GM18873 (cell line): ENCODE measurements around the gene HSPA2.

ENCODE experiments used
- ATAC-seq: cut with Tn5 transposase; IDR thresholded peaks from one replicate; pipeline ENCODE4 v1.9.1; 2021; ENCODE audit warnings: mild to moderate bottlenecking, moderate library complexity, moderate number of reproducible peaks; ENCODE audit not compliant: unreplicated experiment, low FRiP score

Gene HSPA2

GRCh38 chr14:64540208-64541202 is at the start of gene HSPA2:
TSS of gene HSPA2 (plus strand) at chr14:64540741. CDS start at chr14:64540850, 109 bp downstream.
- ATAC-seq: peak; percentile 86

DNA sequence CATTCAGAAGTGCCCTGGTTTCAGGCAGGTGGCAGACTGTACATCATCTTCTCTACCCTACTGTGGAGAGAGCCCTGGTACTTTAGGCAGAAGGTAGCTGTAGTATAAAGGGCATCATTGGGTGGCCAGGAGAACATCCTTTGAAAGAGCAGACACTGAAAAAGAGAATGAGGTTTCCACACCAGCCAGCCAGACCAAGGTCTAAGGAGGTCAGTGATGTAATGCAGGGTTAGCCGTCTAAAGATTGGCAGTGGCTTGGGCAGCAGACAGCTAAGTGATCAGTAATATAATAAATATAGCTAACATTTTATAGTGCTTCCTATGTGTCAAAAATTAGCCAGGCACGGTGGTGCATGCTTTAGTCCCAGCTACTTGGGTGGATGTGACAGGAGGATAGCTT is 48.9 kb upstream of the HSPA2 start:
- ATAC-seq: no peak

DNA sequence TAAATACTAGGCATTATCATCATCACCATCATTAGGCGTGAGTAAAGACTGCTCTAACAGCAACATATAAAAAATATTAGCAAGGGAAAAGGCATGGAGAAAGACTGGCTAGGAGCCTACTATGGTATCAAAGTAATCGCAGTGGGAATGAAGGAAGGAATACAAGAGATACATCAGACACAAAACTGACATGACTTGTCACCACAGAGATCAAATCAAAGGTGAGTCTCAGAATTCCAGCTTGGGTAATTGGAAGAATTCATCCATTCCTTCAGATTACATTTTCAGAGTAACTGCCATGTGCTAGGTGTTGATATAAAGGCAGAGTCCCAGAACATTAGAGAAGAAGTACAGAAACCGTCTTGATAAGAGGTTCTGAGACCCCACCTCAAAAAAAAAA is 47.1 kb upstream of the HSPA2 start:
- ATAC-seq: no peak

DNA sequence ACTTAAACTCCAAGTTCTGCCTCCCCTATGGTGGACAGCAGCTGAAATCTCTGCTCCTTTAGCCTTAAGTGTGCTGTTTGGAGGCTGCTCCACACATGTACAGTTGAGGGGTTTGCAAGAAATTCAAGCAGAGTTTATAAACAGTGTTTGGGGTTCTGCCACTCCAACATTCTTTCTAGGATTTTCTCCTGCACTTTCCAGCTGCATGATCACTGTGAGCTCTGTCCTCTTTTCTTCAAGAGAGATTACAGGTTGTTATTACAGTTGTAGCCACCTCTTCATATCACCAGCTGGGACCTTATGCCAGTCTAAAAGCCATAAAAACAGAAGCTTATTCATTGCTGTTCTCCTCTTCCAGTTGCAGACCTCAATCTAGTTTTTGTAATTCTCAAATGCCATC is 45.3 kb upstream of the HSPA2 start:
- ATAC-seq: no peak

- no peak for ATAC-seq
Observed at GRCh38 chr14:64496764-64497163, 43.8 kb upstream of the HSPA2 start.

- ATAC-seq: no peak
Observed at GRCh38 chr14:64500088-64500487, 40.5 kb upstream of the HSPA2 start.

DNA sequence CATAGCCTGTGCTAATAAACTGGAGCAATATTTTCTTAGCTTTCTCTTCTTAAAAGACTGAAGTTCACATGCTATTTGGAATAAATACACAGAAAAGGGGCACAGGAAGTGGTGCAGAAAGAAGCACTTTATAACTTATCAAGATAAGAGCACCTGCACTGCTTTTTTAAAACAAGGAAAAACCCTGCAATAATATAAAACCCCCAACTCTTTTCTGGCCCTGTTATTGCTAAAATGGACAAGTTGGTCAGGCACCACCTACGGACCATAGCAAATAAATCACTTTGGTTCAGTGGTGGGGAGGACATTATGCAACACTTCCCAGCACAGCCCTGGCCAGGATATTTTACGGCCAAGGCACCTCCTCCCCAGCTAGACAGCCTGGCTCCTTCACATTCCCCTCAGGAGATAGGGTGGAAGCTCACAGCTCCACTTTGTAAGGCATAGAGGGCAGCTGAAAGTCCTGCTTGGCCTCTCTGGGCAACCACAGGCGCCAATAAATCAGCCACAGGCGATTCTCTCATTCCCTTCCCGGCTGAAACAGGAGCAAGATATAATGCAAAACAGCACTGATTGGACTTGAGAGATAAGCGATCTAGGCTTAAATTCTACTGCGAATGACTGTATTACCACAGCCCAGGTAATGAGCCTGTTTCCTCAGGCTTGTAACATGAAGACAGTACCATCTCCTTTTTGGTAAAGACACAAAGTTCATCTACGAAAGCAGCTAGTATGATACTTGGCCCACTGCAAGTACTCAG is 39.0 kb upstream of the HSPA2 start:
- no peak for ATAC-seq

- ATAC-seq: no peak
Observed at GRCh38 chr14:64502456-64502855, 38.1 kb upstream of the HSPA2 start.

GRCh38 chr14:64502887-64503433 is 37.6 kb upstream of the HSPA2 start:
- no peak for ATAC-seq

- peak; percentile 50 for ATAC-seq
Observed at GRCh38 chr14:64503434-64504309, 36.9 kb upstream of the HSPA2 start, which contains the start of gene ZBTB25. TSS of gene ZBTB25 (minus strand) at chr14:64503838. CDS start at chr14:64490533, 13,305 bp downstream.

DNA sequence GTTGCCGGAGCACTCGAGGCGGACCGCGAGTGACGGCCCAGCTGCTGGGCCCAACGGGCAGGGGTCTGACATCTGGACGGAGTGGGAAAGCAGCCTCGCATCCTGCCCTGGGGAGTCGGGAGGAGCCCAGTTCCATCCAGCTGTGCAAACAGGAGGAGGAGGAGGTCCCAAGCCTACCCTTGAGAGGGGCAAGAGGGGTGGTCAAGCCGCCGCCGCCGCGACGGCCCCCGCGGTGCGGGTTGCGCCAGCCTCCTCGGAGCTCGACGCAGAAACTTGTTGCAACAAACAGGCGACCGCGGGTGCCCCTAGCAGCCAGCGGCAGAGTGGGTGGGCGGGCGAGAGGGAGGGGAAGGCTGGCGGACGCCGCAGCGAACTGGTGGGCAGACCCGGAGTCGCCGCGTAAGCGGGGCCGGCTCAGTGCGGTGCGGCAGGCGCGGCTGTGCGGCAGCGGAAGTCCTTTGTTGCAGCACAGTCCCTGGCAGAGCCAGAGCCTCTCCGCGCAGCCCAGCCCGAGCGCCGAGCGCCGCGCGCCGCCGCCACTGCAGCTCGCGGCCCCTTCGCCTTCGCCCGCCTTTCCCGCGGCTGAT is 36.1 kb upstream of the HSPA2 start, which contains the start of gene ZBTB1:
ZBTB1 (plus strand) TSS at position 461 of the 587 bp plus-strand sequence. CDS start 16,735 bp downstream, outside the sequence.
- ATAC-seq: peak; percentile 14

DNA sequence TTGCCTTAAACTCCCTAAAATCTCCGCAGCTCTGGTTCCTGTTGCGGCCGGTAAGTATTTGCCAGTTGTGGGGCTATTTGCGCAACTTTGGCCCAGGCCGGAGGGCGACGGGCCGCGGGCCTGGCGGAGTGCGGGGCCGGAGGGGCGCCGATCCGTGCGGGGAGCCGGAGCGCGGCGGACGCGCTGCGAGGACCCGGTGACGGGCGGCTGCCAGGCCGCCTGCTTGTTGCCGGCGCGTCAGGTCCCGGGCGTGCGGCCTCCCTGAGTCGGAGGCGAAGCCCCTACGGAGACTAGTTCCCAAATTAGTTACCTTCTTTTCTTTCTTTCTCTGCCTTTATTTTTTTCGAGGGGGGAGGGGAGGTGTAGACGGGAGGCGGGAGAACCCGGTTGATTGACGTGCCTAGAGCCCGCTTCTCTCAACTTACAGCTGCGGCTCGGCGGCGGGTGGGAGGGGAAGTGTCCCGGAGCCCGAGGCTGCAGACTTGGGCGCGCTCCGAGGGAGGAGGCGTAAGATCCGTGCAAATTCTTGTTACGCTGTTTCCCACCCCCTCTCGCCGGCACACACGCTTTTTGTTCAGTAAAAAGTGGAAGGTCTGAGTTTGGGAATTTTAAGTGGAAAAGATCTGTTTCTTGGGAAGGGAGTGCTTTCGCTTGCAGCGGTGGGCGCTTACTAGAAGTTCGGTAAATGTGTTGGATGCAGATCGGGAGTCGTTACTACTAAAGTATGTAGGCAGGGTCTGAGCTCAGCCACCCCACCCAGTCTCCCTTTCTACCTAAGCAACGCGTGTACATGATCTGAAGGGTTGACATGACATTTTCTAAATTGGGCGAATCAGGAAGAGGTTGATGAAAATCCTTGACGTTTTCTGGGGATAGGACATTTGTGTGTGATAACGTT is 35.4 kb upstream of the HSPA2 start:
- ATAC-seq: peak; percentile 4

GRCh38 chr14:64506721-64507120 is 33.8 kb upstream of the HSPA2 start:
- no peak for ATAC-seq

DNA sequence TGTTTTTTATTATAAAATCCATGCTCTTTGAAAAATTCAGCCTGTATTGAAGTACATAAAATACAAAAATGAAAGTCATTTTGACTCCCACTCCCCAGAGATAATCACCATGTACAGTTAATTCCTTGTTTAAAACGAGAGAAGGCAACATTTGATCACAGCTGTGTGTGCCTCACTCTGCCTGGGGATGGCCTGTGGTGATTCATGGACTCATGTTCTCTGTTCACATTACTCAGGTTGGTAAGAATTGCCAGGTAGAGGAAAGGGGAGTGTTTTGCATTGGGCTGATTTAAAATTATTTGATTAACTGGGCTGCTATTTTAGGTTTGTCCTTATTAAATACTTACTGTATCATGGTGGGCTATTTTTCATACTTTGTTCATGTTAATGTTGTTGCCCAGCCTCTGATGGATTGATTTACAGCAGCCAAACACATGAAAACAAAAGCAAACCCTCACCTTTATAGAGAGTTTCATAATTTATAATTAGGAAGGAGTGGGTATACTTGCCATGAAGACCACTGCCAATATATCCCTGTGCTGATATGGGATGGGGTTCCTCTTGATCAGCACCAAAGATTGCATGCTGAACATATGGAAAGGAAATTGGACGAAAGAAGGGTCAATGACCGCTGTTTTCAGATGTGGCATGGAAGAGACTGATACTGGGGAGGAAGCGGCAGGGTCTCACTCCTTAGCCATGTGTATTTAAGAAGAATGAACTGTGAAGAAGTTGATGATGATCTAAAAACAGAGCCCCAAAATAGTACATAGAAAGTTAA is 33.0 kb upstream of the HSPA2 start:
- ATAC-seq: no peak

DNA sequence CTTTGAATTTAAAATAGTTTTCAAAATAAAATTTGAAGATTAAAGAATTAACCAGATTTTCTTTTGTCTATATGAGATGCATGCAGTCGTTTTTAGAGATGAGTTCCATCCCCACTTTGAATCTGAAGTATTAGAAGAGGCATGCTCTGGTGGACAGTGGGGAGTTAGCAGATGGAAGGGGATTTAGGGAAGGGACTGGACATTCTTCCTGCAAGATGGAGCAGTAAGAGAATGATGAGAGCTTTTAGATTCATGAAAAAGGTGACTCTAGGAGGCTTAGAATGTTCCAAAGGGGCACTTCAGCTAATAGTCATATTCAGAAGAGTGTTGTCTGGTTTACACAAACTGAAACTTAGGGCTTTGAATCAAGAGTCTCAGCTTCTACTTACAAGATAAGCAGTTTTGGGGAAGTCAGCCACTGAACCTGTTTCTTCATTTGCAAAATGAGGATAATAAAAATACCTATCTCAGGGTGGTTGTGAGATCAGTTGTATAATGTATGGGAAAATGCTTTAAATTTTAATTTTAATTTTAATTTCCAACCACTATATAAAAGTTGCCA is 32.2 kb upstream of the HSPA2 start:
- no peak for ATAC-seq

GRCh38 chr14:64509036-64509435 is 31.5 kb upstream of the HSPA2 start:
- ATAC-seq: no peak
